Esophagus (tissue), 2 donors: ENCODE results near the gene SPRN. TPM values are rescaled to one million over a fixed set of nuclear protein-coding genes. Genes with fewer than 3 reads are reported as not detected.
"Not testable (repeated sequence)": the region's sequence is repeated elsewhere in the genome, so short reads cannot be mapped to it uniquely, and the experiment has no call there.

Experiments used
- H3K27ac ChIP-seq, 2 donors: one replicate each; pipeline ENCODE4 v1.5.1; 2013; ENCODE audit warnings: low read depth in 2 of 2, mild to moderate bottlenecking in 2 of 2, inconsistent platforms in 1 of 2, low read length in 1 of 2, moderate library complexity in 1 of 2
- H3K27me3 ChIP-seq, 2 donors: one replicate each; pipeline ENCODE4 v1.6.1; 2013; ENCODE audit warnings: low read length in 2 of 2, control low read depth in 1 of 2, mild to moderate bottlenecking in 1 of 2; ENCODE audit not compliant: insufficient read depth in 2 of 2, control insufficient read depth in 1 of 2
- H3K36me3 ChIP-seq, 2 donors: one replicate each; pipeline ENCODE4 v1.6.1; 2013; ENCODE audit warnings: low read length in 1 of 2; ENCODE audit not compliant: control insufficient read depth in 2 of 2, insufficient read depth in 2 of 2
- H3K4me1 ChIP-seq, 2 donors: one replicate each; pipeline ENCODE4 v1.6.1; 2013; ENCODE audit warnings: low read length in 1 of 2; ENCODE audit not compliant: control insufficient read depth in 2 of 2, insufficient read depth in 2 of 2
- H3K4me3 ChIP-seq, 2 donors: one replicate each; pipeline ENCODE4 v1.5.1; 2013; ENCODE audit warnings: low read length in 2 of 2, mild to moderate bottlenecking in 2 of 2, low read depth in 1 of 2, moderate library complexity in 1 of 2
- H3K9me3 ChIP-seq, 2 donors: one replicate each; pipeline ENCODE4 v1.6.1; 2013; ENCODE audit warnings: mild to moderate bottlenecking in 2 of 2, low read depth in 1 of 2, low read length in 1 of 2, moderate library complexity in 1 of 2; ENCODE audit not compliant: control insufficient read depth in 2 of 2, insufficient read depth in 1 of 2
- WGBS, 2 donors: extraction: QIAGEN DNeasy Blood & Tissue Kit; methylation state at CpG; one replicate each; pipeline ENCODE4 v1.1.7; 2013; 5-methylcytosine and 5-hydroxymethylcytosine counted together
- polyA plus RNA-seq, 2 donors: library from polyadenylated mRNA; stranded (reverse); fragments of 200-250 nt; gene quantifications; one replicate each; pipeline ENCODE4 v1.2.3, GENCODE V29; 2013
- donor health status: healthy with polysubstance abuse.
- donor health status: Bipolar disorder and iron deficiency.

Gene SPRN
- polyA plus RNA-seq, 2 donors, result 0.11 to 0.33 TPM

DNA sequence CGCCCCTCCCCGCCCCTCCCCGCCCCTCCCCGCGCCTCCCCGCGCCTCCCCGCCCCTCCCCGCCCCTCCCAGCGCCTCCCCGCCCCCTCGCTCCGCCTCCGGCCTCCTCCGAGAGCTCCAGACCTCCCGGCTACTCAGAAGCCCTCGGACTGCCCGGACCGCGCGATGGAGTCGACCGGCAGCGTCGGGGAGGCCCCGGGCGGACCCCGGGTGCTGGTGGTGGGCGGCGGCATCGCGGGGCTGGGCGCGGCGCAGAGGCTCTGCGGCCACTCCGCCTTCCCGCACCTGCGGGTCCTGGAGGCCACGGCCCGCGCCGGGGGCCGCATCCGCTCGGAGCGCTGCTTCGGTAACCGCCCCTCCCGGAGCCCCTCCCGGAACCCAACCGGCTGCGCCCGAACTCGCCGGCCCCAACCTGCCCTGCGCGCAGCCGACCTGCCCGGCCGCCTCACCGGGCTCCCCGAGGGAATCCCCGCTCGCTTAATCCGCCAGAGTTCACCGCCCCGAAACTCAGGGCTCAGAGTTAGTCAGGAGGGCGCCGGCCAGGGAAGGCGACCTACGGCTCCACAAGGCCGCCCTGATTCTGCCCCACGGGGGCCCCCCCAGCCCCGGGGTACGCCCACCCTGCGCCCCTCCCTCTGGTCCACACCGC is 45.1 kb downstream of the SPRN start, which contains the start of gene PAOX:
Gene PAOX, plus strand, starts transcription at position 111 of the 649 bp plus-strand sequence. Its CDS starts 55 bp downstream, at position 166.
- H3K4me1 ChIP-seq, result peaks cover 0 to 17% of the 10 kb centered on the region in 2 donors
- peak within 1 kb of the TSS; percentile 56 to 71 for H3K4me3 ChIP-seq
- H3K9me3 ChIP-seq, result no peaks in the 10 kb centered on the region
- peak within 1 kb of the TSS; percentile 91 to 96 for H3K27ac ChIP-seq
- no peaks in the 10 kb centered on the region for H3K27me3 ChIP-seq
- H3K36me3 ChIP-seq, result peaks cover 0 to 13% of the 10 kb centered on the region in 2 donors
- WGBS, 2 donors, result 2 to 5% methylated on average over 40 to 68 of the region's 78 CpGs

DNA sequence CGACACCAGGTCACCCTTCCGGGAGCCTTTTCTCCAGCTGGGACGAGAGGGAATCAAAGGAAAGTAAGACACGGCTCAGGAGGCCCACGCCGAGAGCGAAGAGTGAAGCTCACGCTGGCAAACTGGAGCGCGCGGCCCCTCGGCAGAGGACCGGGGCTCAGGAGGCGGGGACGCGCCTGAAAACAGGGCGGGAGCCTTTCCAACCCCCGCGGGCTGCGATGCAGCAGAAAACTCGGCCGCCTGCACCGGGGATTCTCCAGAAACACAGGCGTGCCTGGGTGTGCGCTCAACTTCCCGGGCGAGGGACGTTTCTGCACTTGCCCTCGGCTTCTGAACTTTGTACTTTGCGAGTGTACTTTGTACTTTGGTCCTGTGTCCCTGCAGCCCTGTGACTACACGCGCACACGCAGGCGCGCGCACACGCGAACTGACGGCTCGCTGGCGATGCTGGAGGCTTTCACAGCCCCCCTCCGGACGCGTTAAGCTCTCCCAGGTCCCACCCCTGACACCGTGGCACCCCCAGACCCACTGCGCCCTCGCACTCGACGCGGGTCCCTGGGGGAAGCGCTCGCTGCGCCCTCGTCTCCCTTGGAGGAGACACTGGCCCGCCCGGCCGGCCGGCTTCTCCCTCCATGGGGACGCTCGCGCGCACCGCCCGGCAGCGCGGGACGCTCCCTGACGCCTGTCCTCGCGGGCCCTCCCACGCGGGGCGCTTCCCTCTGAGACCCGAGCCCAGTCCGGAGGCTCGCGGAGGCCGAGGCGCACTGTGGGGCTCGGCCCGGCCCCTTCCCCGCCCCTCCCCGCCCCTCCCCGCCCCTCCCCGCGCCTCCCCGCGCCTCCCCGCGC is 46.0 kb downstream of the SPRN start:
- no peaks in the 10 kb centered on the region for H3K9me3 ChIP-seq
- H3K36me3 ChIP-seq, result peaks cover 0 to 9% of the 10 kb centered on the region in 2 donors
- H3K4me3 ChIP-seq, result peak overlapping the region; percentile 43 to 71
- WGBS, 2 donors, result 0 to 1% methylated on average over 78 to 84 of the region's 90 CpGs
- peaks cover 0 to 17% of the 10 kb centered on the region in 2 donors for H3K4me1 ChIP-seq
- peak overlapping the region; percentile 89 to 96 for H3K27ac ChIP-seq
- H3K27me3 ChIP-seq, result no peaks in the 10 kb centered on the region

DNA sequence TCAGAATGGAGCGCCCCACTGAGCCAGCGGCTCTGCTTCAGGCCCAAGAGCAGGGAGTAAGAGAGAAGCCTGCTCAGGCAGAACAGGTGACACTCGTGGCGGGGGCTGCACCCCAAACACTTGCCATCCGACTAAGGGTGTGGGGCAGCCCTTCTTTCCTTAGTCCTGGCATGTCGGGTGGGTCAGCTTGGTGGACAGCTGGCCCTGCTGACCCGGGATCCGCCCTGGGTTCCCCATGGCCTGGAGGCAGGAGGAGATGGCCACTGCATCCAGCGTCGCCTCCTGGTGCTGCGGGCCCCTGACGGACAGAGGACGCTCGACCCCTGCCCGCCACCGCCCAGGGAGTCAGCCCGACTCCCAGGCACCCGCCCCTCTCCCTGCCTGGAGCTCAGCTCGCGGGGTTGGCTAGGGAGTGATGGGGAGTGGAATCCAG is 46.6 kb downstream of the SPRN start:
- H3K36me3 ChIP-seq, result peaks cover 0 to 9% of the 10 kb centered on the region in 2 donors
- H3K4me1 ChIP-seq, result peaks cover 0 to 17% of the 10 kb centered on the region in 2 donors
- H3K27ac ChIP-seq, result peak overlapping the region; percentile 89 to 96
- H3K4me3 ChIP-seq, result peak overlapping the region; percentile 43 to 71
- 23 to 24% methylated on average over 20 of the region's 20 CpGs for WGBS, 2 donors
- H3K9me3 ChIP-seq, result no peaks in the 10 kb centered on the region
- no peaks in the 10 kb centered on the region for H3K27me3 ChIP-seq

DNA sequence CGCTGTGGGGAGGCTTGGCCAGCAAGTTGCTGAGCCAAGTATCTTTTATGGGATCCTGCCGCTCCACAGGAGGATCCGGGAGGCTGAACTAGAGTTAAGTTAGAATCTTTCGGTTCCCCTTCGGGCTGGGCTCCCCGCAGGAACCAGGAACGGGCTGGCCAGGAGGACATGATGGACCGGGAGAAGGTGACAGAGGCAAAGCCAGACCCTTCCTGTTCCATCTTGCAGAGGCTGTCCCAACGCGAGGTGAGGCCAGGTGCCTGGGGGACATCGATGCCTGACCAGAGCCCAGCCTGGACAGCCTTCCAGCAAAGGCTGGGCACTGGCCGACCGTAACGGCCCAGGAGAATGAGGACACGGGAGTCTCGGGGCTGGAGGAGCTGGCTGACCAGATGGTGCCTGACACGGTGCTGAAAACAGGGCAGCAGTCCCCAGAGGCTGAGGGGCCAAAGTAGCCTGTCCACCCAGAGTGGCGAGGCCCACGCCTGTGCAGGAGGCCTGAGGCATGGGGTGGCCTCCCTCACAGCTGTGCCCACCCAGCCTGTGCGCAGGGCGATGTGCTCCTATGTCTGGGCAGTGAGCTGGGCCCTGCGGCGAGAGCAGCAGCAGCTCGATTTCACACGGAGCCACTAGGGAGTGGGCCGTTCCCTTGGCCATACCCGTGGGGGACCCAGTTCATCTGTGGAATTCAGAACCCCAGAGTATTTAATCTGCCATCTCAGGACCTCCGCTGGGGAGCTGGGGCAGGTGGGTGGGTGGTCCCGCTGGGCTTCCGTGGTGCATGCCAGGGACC is 47.2 kb downstream of the SPRN start:
- Histone ChIP-seq H3K4me1 (peaks cover 4 to 17% of the 10 kb centered on the region in 2 donors), H3K4me3 (no peak overlapping the region), H3K27ac (no peak overlapping the region), H3K9me3 (no peaks in the 10 kb centered on the region), H3K27me3 (no peaks in the 10 kb centered on the region), H3K36me3 (peaks cover 0 to 9% of the 10 kb centered on the region in 2 donors)
- 88 to 93% methylated on average over 29 to 30 of the region's 30 CpGs for WGBS, 2 donors

DNA sequence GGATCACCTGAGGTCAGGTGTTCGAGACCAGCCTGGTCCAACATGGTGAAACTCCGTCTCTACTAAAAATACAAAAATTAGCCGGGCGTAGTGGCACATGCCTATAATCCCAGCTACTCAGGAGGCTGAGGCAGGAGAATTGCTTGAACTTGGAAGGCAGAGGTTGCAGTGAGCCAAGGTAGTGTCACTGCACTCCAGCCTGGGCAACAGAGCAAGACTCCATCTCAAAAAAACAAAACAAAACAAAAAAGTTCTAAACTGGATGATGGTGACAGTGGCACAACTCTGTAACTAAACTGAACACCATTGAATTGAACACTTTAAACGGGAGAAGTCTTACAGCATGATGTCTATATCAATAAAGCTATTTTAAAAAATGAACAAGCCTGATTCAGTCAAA is 48.2 kb downstream of the SPRN start:
- H3K27ac ChIP-seq, H3K36me3 ChIP-seq, H3K4me3 ChIP-seq, H3K9me3 ChIP-seq, H3K27me3 ChIP-seq: not testable (repeated sequence)
- H3K4me1 ChIP-seq, result peaks cover 7 to 16% of the 10 kb centered on the region in 2 donors
- WGBS, 2 donors, result 90 to 96% methylated on average over 5 of the region's 5 CpGs

DNA sequence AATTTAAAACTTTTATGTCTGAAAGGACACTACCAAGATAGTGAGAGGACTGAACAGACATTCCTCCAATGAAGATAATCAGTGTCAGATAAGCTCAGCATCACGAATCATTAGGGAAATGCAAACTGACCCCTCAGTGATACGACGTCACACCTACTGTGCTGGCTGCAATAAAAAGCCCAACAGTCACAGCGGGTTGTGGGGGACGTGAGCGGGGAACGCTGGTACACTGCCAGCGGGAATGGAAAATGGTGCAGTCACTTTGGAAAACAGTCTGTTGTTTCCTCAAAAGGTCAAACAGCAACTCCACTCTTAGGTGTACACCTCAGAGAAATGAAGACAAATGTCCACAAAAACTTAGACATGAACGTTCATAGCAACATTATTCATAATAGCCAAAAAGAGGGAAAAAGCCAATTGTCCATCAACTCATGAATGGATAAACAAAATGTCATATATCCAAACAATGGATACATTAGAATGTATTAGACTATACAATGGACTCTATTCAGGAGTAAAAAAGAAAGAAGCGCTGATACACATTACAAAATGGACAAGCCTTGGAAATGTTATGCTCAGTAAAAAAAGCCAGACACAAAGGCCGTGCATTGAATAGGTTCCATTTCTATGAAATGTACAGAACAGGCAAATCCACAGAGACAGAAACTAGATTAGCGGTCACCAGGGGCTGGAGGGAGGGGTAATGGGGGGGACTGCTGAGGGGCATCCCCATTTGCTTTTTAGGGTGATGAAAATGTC is 48.9 kb downstream of the SPRN start:
- Histone ChIP-seq H3K27ac (no peak overlapping the region), H3K36me3 (peaks cover 0 to 4% of the 10 kb centered on the region in 2 donors), H3K4me3 (no peak overlapping the region), H3K4me1 (peaks cover 7 to 15% of the 10 kb centered on the region in 2 donors), H3K9me3 (no peaks in the 10 kb centered on the region), H3K27me3 (no peaks in the 10 kb centered on the region)
- WGBS, 2 donors, result 86 to 87% methylated on average over 12 of the region's 12 CpGs

DNA sequence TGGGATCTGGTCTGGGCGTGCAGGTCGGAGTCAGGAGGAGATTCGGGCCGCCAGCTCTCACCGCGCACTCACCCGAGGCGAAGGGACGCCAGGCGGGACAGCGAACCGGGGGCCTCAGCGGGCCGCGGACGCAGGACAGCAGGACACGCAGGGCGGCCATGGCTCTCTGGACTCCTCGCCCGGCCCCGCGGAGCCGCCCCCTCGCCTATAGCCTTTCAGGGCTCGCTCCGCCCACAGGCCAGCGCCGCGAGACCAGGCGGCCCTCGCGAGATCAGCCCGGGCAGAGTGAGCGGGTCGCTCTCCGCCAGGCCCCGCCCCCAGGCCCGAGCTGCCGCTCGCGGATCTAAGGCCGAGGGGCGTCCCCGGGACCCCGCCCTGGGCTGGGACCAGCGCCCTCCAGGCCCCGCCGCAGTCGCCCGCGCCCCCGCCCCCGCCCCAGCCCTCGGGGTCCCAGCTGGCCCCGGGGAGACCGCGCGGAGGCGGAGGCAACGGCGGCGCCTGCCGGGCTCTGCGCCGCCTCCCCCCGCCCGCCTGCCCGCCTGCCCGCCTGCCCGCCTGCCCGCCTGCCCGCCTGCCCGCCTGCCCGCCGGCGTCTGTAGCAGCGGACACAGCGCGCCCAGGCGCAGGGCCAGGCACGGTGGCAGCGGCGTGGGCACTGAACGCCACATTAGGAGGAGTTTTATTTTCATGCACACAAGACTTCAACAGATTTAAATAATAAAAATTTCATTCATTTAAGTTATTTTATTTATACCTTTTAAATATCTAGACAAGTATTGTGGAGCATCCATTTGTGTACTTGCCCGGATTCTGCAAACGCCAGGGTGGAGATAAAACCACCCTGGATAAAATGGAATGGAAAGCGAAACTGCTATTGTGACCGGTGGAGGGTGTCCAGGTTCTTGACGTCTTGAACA is 51.0 kb downstream of the SPRN start, which contains the start of gene ECHS1:
Gene ECHS1, minus strand, starts transcription at position 181 of the 917 bp plus-strand sequence. Its CDS starts 21 bp downstream, at position 160.
- Histone ChIP-seq H3K27ac (peak within 1 kb of the TSS; percentile 86 to 95), H3K27me3 (no peaks in the 10 kb centered on the region), H3K4me3 (peak within 1 kb of the TSS; percentile 75 to 90), H3K36me3 (peaks cover 4 to 20% of the 10 kb centered on the region in 2 donors), H3K9me3 (no peaks in the 10 kb centered on the region), H3K4me1 (peaks cover 6 to 10% of the 10 kb centered on the region in 2 donors)
- WGBS, 2 donors, result 1 to 2% methylated on average over 56 to 89 of the region's 89 CpGs

DNA sequence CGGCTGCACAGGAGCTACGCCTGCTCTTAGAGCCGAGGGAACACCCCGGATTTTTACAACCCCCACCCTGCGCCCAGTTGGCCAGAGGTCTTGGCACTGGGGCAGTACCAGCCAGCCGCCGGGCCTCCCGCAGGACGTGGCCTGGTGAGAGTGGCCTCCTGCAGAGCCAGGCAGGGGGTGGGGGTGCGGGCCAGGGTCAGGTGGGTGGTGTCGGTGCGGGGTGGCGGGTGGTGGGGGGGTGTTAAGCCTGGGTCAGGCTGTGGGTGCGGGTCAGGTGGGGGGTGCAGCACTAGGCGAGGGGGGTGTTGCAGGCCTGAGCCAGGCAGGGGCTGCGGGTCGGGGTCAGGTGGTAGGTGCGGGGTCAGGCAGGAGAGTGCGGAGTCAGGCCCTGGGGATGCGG is 51.9 kb downstream of the SPRN start:
- 27 to 34% methylated on average over 20 of the region's 20 CpGs for WGBS, 2 donors
- Histone ChIP-seq H3K27ac (no peak overlapping the region), H3K4me3 (peak overlapping the region; percentile 39 to 75), H3K9me3 (no peaks in the 10 kb centered on the region), H3K4me1 (peaks cover 2 to 10% of the 10 kb centered on the region in 2 donors), H3K36me3 (peaks cover 4 to 25% of the 10 kb centered on the region in 2 donors), H3K27me3 (no peaks in the 10 kb centered on the region)
